Neural progenitor cell (in vitro differentiated cells): ENCODE data around the gene BMPER. TPM values are rescaled to one million over a fixed set of nuclear protein-coding genes. Genes with fewer than 3 reads are reported as not detected.

ENCODE experiments used
- DNase-seq: peaks from one replicate; pipeline ENCODE4 v3.0.0-alpha.2; 2016; ENCODE audit warnings: low spot score
- H2AFZ ChIP-seq: fragments of 200-600 bp; sonication (generic); replicated peaks from 2 replicates; pipeline ENCODE4 v1.6.1; 2016; ENCODE audit warnings: antibody characterized with exemption
- H3F3A ChIP-seq: fragments of 200-600 bp; sonication (generic); 2 replicates; pipeline ENCODE4 v1.6.1; 2016; ENCODE audit warnings: antibody characterized with exemption, low read depth
- H3K27ac ChIP-seq: fragments of 200-600 bp; sonication (generic); 2 replicates; pipeline ENCODE4 v1.5.1; 2016; ENCODE audit warnings: mild to moderate bottlenecking
- H3K27me3 ChIP-seq: fragments of 200-600 bp; sonication (generic); 2 replicates; pipeline ENCODE4 v1.6.1; 2016; ENCODE audit warnings: mild to moderate bottlenecking, moderate library complexity
- H3K36me3 ChIP-seq: fragments of 200-600 bp; sonication (generic); 2 replicates; pipeline ENCODE4 v1.5.1; 2016
- H3K4me1 ChIP-seq: fragments of 200-600 bp; sonication (generic); 2 replicates; pipeline ENCODE4 v1.6.1; 2016; ENCODE audit warnings: mixed run types
- H3K4me2 ChIP-seq: fragments of 200-600 bp; sonication (generic); 2 replicates; pipeline ENCODE4 v1.6.1; 2016
- H3K4me3 ChIP-seq: fragments of 200-600 bp; sonication (generic); 2 replicates; pipeline ENCODE4 v1.5.1; 2016
- H3K79me2 ChIP-seq: fragments of 200-600 bp; sonication (generic); 2 replicates; pipeline ENCODE4 v1.6.1; 2016; ENCODE audit warnings: low read depth
- H3K9ac ChIP-seq: fragments of 200-600 bp; sonication (generic); 2 replicates; pipeline ENCODE4 v1.6.1; 2016
- H3K9me3 ChIP-seq: fragments of 200-600 bp; sonication (generic); 2 replicates; pipeline ENCODE4 v1.5.1; 2016; ENCODE audit warnings: low read depth
- H4K20me1 ChIP-seq: fragments of 200-600 bp; sonication (generic); 2 replicates; pipeline ENCODE4 v1.6.1; 2016; ENCODE audit warnings: low read depth
- H3K27ac Mint-ChIP-seq: 3 replicates; pipeline ENCODE4 v1.8.0; 2021; ENCODE audit warnings: mixed read lengths
- H3K27me3 Mint-ChIP-seq: 2 replicates; pipeline ENCODE4 v1.8.0; 2022; ENCODE audit warnings: low read depth, mild to moderate bottlenecking, inconsistent platforms, moderate library complexity, mixed read lengths; ENCODE audit not compliant: insufficient read depth
- H3K36me3 Mint-ChIP-seq: 3 replicates; pipeline ENCODE4 v1.8.0; 2021; ENCODE audit warnings: mixed read lengths
- H3K4me1 Mint-ChIP-seq: 3 replicates; pipeline ENCODE4 v1.8.0; 2021; ENCODE audit warnings: mixed read lengths
- H3K4me3 Mint-ChIP-seq: 3 replicates; pipeline ENCODE4 v1.8.0; 2021; ENCODE audit warnings: mild to moderate bottlenecking, moderate library complexity, mixed read lengths
- H3K9me3 Mint-ChIP-seq: 3 replicates; pipeline ENCODE4 v1.8.0; 2020; ENCODE audit warnings: mixed read lengths
- CTCF ChIP-seq: fragments of 200-600 bp; sonication (generic); IDR thresholded peaks from 2 replicates; pipeline ENCODE4 v1.5.1; 2017; ENCODE audit warnings: antibody characterized with exemption, mild to moderate bottlenecking
- EZH2 ChIP-seq: fragments of 200-600 bp; sonication (generic); IDR thresholded peaks from 2 replicates; pipeline ENCODE4 v1.6.1; 2017; ENCODE audit warnings: antibody characterized with exemption, mild to moderate bottlenecking, moderate library complexity
- EZH2phosphoT487 ChIP-seq: fragments of 200-600 bp; sonication (generic); IDR thresholded peaks from 2 replicates; pipeline ENCODE4 v1.6.1; 2017; ENCODE audit warnings: antibody characterized with exemption
- total RNA-seq: library from RNA; depleted of rRNA; stranded (reverse); fragments of >200 nt; gene quantifications from 2 replicates; pipeline ENCODE4 v1.2.3, GENCODE V29; 2015; ENCODE audit warnings: low replicate concordance

The BMPER gene
- total RNA-seq, 1 donor from 2014 or later: 1.2 TPM

DNA sequence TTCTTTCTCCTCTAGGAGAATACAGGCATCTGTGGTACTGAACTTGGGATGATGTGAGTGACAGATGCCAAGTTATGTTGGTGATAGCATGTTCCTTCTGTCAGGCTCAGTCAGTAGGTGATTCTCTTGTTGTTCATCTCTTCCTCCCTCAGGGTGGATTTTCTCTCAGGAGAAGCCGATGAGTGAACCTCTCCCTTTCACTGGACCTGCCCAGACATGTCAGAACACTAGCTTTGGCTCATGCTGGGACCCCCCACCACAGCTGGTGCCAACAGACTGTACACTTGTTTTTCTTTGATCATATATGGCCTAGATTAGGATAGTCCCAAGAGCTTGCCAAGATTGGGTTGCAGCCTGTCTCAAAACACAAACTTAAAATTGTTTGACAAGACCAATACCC, 129.4 kb downstream of the BMPER start:
- TF ChIP-seq EZH2 (no peak), CTCF (no peak), EZH2phosphoT487 (no peak)
- H3K27me3 Mint-ChIP-seq: no peaks in the 10 kb centered on the region
- H3K4me3 ChIP-seq: no peak overlapping the region

DNA sequence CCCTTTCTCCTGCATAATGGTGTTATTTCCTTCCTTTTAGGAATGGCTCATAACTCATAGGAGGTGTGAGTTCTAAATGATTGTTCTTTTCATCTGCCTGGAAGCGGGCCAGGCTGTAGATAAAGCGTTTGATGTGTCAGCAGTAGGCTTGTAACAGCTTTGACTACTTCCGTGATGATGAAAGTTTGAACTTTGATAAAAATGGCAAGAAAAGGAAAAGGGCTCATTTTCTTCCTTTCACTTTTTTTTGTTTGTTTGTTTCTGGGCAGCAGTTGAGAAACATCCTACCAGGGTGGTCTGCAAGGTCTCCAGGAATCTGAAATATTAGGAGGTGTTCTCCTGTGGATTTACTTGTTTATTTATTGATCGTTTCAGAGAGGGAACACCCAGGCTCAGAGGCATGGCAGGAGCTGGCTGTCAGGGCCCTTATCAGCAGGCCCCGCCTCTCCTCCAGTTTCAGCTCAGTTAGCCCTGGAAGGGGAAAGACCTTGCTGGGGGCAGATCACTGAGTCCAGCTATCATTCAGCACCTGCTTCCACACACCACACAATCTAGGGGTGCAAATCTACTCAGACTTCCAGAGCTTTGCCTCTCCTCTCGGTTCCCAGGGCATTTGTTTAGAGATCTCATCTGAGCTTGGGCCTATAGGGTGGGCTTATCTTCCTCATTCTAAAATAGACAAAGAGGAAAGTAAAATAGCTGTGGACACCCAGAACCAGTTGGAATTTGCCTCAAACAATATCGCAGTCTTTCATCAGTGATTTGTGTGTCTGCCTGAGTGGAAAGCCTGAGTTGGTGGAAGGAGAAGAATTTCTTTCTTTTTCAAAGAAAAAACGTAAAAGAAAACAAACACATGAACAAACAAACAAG, 130.9 kb downstream of the BMPER start:
- Mint-ChIP-seq H3K36me3 (no peaks in the 10 kb centered on the region), H3K27me3 (no peaks in the 10 kb centered on the region), H3K9me3 (no peaks in the 10 kb centered on the region), H3K4me3 (no peak overlapping the region), H3K27ac (no peak overlapping the region), H3K4me1 (peaks cover 3% of the 10 kb centered on the region)
- H3K9me3 ChIP-seq: no peaks in the 10 kb centered on the region
- no peak overlapping the region for H3K4me3 ChIP-seq
- H3K36me3 ChIP-seq: no peaks in the 10 kb centered on the region
- peak overlapping the region; percentile 71 for H2AFZ ChIP-seq
- H3F3A ChIP-seq: no peaks in the 10 kb centered on the region
- no peaks in the 10 kb centered on the region for H3K79me2 ChIP-seq
- H3K27me3 ChIP-seq: no peaks in the 10 kb centered on the region
- no peak overlapping the region for H3K4me2 ChIP-seq
- H3K9ac ChIP-seq: no peak overlapping the region
- no peak for TF ChIP-seq EZH2phosphoT487
- TF ChIP-seq CTCF: no peak
- TF ChIP-seq EZH2: no peak
- H3K27ac ChIP-seq: no peak overlapping the region
- H4K20me1 ChIP-seq: no peaks in the 10 kb centered on the region
- no peak for DNase-seq
- H3K4me1 ChIP-seq: peaks cover 10% of the 10 kb centered on the region

More for the DNA sequence above, 129.4 kb downstream of the BMPER start:
- no peaks in the 10 kb centered on the region for H3K27me3 ChIP-seq
- Mint-ChIP-seq H3K36me3 (no peaks in the 10 kb centered on the region), H3K4me3 (no peak overlapping the region), H3K4me1 (peaks cover 3% of the 10 kb centered on the region), H3K9me3 (no peaks in the 10 kb centered on the region), H3K27ac (no peak overlapping the region)
- H3K27ac ChIP-seq: no peak overlapping the region
- peaks cover 10% of the 10 kb centered on the region for H3K4me1 ChIP-seq
- H3K9ac ChIP-seq: no peak overlapping the region
- no peak overlapping the region for H2AFZ ChIP-seq
- no peak overlapping the region for H3K4me2 ChIP-seq
- H3K9me3 ChIP-seq: no peaks in the 10 kb centered on the region
- DNase-seq: no peak
- no peaks in the 10 kb centered on the region for H3F3A ChIP-seq
- H4K20me1 ChIP-seq: no peaks in the 10 kb centered on the region
- H3K36me3 ChIP-seq: no peaks in the 10 kb centered on the region
- no peaks in the 10 kb centered on the region for H3K79me2 ChIP-seq

DNA sequence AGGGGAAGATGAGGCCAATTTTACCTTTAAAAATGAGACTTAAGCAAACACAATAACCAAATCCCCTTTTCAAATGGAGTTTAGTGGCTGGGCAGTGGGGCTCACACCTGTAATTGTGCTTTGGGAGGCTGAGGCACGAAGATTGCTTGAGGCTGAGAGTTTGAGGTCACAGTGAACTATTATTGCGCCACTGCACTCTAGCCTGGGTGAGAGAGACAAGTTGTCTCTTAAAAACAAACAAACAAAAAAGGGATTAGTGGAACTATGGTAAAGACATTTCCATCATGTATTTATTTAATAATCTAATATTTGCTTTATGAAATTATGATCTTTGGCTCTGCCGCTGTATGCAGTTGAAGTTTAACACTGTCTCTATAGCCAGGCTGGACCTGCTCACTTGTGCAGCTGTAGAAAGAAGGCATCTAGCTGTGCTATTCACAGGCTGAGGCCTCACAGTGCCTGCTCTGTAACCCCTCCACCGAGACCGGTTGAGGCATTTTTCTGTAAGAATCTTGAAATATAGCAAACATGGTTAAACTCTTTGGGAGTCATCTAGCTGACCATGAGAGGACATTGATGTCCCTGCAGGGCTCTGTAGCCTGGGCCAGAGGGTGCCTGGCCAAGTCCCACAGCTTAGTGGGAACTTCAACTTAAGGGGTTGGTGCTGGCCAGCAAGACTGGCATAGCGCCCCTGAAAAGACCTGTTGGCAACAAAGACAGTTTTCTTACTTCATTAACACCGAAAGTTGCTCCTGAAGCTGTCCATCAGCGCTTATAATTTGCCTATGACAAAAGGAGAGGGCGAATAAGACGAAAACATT, 131.8 kb downstream of the BMPER start:
- Histone ChIP-seq H3K36me3 (no peaks in the 10 kb centered on the region), H3K4me2 (no peak overlapping the region), H3F3A (no peaks in the 10 kb centered on the region), H3K79me2 (no peaks in the 10 kb centered on the region), H3K9me3 (no peaks in the 10 kb centered on the region), H3K27me3 (no peaks in the 10 kb centered on the region), H3K9ac (no peak overlapping the region), H3K27ac (no peak overlapping the region), H3K4me3 (no peak overlapping the region), H2AFZ (no peak overlapping the region), H3K4me1 (peaks cover 10% of the 10 kb centered on the region), H4K20me1 (no peaks in the 10 kb centered on the region)
- Mint-ChIP-seq H3K27me3 (no peaks in the 10 kb centered on the region), H3K4me3 (no peak overlapping the region), H3K36me3 (no peaks in the 10 kb centered on the region), H3K9me3 (no peaks in the 10 kb centered on the region), H3K4me1 (peaks cover 3% of the 10 kb centered on the region), H3K27ac (no peak overlapping the region)
- TF ChIP-seq EZH2phosphoT487: no peak
- no peak for TF ChIP-seq CTCF
- TF ChIP-seq EZH2: no peak
- DNase-seq: no peak
